GM21515 (cell line): Measurements from ENCODE around the gene GRIP2.

Source experiments
- ATAC-seq: cut with Tn5 transposase; IDR thresholded peaks from one replicate; pipeline ENCODE4 v1.9.1; 2021; ENCODE audit not compliant: unreplicated experiment

GRIP2 gene

DNA sequence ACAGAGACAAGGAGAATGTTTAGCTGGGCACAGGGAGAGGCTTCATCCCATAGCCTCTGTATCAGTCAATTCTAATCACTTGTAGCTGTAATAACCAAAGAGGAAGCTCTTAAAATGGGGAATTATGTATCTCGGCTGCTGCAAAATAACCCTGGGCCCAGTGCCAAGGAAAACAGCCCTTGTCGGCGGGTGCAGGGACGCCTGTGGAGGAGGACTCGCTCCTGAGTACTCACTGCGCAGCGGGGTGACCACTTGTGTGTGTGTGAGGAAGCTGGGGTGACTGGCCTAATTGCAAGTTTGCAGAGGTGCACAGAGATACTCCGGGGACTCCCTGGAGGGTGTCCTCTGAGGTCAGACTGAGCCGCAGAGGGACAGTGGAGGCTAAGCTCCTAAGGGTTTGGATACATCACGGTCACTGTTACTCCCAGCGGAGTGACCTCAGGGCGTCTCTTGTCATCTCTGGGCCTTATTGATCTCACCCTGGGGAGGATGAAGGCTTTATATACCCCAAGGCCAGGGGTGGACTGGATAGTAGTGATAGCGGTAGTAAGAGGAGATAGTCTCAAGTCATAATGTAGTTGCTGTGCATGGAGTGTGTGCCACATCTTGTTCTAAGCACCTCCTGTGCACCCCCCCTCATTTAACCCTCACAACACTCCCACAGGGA is 100.5 kb downstream of the GRIP2 start:
- ATAC-seq = no peak
